ENCODE data around the gene HOXA7.

HOXA7 gene

DNA sequence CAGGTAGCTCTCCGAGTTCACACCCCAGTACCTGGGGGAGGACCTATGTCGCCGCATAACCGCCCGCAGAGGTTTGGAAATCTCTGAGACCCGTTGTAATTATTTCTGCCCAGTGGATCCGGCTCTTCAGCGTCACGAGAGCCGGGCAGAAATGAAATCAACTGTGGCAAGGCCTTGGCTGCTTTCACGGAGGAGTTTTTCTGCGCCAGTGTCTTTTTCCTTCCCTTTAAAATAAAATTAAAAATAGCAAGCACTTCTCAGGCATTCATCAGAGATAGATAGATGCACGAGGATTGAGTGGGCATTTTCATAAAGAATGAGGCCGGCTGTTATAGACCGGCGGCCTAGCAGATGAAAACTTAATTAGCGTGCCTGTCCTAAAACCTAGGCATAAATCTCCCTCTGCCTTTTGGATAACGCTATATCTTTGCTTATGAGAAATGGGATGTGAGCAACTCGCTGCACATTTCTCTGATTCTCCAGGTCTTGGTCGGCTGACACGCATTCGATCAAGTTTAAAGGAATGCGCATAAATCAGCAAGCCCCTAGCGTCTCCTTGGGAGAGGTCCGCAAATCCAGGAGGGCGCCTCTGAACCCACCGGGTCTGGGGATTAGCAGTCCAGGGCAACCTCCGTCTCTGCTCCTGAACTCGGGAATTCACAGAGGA is 37.0 kb upstream of the HOXA7 start:
- no peak for DNase-seq (ENCODE audit: low read depth in 2 of 2)

DNA sequence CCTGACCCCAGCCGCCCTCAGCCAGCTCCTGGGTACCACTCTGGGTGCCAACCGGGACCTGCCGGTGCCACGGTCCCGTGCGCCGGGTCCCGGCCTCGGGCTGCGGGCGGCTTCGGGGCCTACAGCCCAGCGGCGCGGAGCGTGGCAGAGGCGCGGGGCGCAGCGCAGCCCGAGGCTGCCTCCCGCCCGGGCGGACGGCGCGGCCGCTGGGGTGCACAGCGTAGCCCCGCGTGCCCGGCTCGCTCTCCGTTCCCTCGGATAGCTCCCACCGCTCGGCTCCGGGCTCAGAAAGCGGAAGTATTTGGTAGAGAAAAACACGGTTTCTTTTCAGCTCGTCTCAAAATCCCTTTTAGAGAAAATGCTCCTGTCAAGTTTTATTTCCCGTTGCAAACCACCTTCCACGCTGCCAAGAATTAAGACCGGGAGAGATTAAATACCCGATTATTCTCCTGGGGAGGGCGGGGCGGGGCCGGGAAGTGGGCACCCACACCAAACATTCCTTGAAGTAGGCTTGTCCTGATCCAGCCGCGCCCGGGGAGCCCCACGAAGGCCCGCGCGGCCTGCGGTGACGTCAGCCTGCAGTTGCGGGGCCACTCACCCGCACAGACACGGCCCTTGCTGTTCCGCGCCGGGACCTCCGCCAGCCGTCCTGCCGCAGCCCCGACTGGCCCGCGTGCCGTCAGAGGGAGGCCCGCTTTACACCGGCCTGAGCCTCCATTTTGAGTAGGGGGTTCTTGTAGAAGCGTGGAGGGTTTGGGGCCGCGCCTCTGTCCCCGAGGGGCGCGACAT is 36.3 kb upstream of the HOXA7 start:
- no peak for DNase-seq (ENCODE audit: low read depth in 2 of 2)

GRCh38 chr7:27191833-27192545 is 35.5 kb upstream of the HOXA7 start:
- no peak for DNase-seq (ENCODE audit: low read depth in 2 of 2)

GRCh38 chr7:27191161-27191731 is 34.8 kb upstream of the HOXA7 start:
- DNase-seq (ENCODE audit: low read depth in 2 of 2) = no peak

DNA sequence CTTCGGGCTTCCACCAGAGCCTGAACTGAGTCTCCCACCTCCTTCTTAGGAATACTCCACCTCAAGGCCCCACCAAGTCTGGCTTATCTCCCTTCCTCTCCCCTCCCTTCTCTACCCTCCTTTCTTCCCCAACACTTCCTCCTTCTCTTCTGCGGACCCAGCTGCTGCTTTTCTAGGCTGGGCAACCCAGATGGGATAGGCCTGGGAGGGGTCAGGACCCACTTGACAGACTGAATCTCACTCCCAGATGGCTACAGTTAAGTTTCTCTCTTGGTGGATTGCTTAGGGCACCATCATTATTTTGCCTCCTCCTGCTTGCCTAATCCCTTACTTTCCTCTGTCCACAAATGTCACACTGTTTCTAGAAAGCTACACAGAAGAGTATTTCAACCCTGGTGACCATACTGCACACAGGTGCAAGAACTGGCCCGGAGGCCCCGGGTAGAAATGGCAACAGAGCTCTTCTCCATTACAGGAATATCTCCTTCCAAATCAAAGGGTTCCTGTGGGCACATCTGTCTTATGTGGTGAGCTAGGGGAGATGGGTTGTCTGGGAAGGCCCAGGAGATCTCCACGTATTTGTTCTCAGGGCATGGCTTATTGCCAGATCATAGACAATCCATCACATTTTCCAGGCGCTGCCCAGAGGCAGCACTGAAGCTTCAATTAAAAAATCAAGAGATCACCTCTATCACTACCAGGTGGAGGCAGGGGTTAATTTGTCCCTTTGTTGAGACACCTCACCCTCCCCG is 33.7 kb upstream of the HOXA7 start:
- DNase-seq (ENCODE audit: low read depth in 2 of 2) = no peak

GRCh38 chr7:27189295-27189996 is 33.0 kb upstream of the HOXA7 start:
- DNase-seq (ENCODE audit: low read depth in 2 of 2) = no peak

GRCh38 chr7:27188386-27189294 is 32.2 kb upstream of the HOXA7 start:
- DNase-seq (ENCODE audit: low read depth in 2 of 2) = no peak

DNA sequence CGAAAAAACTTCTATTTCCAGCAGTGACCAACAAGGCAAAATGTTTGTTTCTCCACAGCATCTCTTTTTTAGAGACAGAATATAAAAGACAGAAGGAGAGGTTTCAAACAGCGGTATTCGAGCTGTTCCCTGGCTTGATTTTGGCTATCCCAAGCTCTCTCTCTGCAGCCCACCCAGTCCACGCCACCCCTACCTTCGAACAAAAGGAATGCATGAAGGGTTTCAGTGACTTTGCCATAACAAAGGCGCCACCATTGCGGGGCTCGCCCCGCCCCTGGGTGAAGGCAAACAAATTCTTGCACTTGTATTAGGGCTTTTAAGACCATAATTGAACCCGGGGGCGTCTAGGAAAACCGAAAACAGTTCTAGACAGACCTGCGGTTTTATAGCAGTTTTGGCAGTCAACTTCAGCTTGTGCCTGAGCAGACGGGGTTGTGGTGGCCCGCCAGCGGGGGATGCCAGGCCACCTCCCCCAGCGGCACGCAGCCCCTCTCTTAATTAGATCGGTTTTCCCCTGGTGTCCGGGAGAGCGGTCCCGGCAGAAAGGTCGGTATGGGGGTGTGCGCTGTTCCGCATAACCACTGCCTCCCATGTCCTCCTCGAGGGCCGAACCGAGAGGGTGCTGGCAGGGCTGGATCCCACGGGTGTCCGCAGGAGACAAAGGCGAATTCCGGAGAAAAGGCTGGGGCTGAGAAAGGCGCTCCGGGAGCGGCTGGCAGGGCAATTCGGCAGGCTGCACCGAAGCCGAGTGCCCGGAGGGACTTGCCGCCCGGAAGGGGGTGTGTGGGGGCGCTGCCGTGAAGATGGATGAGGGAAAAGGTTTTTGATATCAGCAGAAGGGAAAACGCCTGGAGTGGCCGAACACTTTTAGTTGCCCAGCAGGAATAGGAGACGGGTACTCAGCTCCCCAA is 31.3 kb upstream of the HOXA7 start:
- no peak for DNase-seq (ENCODE audit: low read depth in 2 of 2)

DNA sequence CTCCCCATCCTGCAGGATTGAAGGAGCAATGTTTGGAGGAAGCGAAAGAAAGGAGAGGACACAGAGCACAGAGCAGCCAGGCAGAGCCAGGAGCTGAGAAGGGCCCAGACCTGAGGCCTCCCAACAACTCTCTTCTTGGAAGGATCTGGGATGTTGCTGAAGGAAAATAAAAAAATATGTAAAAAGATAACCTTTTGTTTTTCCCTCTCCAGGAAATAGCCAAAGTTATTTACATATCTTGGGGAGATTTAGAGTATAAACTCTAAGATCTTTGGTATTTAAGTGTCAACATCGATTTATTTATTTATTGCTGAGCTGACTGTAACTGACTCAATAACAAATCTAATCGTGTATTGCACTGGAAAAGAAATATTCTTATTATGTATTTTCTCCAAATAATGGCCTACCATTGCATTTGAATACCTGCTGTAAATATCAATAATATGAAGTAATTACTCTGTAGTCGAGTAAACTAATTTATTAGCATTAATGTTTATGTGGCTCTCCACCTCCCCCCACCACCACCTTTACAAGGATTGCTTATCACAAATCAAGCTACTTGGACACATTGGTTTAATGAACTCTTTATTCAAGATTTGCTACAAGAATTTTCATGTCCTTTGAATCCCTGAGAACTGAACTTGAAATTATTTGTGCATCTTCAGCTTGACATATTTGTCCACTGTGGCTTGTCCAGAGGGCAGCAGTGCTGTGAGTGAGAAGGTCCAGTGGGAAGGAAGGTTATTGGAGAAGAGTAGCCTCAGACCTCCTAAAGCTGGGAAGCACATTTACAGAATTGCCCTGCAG is 30.4 kb upstream of the HOXA7 start:
- no peak for DNase-seq (ENCODE audit: low read depth in 2 of 2)

DNA sequence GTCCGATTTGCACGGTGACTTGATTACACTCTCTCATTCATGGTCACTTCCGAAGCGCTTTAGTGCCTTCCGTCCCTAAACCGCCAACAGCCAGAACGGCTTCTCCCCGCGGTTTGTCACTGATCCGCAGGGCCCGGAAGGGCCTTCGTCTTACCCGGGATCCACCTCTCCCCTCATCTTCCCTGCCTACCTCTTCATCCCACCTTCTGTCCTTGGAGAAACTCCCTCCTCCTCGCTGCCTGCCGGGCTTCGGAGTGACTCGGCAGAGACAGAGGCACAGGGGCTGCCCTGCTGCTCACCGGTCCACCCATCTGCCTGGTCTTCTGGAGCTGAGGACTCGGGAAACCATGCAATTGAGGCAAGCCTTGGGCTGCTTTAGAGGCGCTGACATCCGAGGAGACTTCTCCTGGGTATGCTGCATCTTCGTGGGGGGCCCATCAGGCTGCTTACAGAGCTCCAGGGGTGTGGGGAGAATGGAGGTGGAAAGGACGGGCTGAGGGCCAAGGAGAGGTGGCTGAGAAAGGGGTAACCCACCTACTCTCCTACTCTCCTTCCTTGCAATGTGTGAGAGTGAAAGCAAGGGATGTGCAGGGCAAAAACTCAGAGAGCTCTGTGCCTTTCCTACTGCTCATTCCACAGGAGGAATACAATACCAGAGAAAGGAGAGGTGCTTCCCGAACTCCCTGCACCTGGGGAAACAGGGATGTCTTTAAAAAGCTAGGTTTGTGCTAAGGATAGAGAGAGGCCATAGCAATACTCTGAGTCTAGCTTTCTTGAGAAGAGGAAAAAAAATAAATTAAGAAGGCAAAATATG is 29.6 kb upstream of the HOXA7 start:
- no peak for DNase-seq (ENCODE audit: low read depth in 2 of 2)

GRCh38 chr7:27185013-27185853 is 28.8 kb upstream of the HOXA7 start, which contains the start of gene HOXA11:
HOXA11 (minus strand) TSS chr7:27185232; CDS start chr7:27185144, 88 bp downstream.
- DNase-seq (ENCODE audit: low read depth in 2 of 2) = no peak

DNA sequence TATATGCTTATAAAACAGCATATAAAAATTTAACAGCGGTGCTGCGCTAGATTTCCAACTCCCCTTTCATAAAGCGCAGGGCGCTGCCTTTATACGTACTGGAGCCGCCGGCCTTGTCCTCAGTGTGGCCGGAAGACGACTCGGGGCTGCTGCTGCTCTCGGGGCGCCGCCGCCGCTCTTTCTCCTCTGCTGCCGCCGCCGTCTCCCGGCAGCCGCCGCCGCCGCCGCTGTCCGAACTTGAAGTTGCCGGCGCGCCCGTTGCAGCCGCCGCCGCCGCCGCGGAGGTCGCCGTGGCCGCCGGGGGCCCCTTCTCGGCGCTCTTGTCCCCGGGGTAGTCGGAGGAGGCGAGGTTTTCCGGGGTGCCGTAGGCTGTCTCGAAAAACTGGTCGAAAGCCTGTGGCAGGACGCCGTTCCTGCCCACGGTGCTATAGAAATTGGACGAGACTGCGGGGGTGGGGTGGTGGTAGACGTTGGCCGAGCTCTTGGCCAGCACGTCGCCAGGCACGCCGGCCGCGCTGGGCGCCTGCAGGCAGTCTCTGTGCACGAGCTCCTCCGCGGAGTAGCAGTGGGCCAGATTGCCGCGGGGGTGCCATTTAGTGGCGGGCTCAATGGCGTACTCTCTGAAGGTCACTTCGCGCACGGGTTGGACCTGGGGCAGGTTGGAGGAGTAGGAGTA is 28.0 kb upstream of the HOXA7 start:
- DNase-seq (ENCODE audit: low read depth in 2 of 2) = no peak

DNA sequence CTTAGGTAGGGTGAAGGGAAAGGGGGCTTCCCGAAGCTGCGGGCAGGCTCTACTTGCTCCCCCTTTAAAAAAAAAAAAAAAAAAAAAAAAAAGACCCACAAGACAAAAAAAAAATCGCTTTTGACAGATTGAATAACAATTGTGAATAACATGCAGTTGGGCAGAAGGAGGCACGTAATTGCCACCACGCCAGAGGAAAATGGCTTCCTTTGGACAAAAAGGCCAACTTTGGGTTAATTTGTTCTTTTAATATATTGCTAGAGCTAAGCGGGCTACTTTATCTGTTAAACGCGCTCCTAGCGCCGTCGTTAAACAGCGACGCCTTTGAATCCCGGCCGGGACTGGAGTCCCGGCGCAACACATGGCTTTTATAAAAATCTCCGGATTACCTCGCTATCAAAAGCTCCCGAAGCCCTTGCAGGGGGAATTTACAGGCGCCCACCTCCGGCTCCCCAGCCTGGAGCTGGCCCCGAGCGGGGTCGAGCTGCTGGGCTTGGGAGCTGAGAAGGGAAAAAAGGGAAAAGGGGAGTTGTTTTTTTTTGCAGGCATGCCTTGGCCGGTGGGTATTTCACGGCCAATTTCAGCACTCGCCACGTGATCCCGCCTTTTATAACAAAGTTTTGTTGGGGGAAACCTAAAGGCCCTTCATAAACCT is 27.3 kb upstream of the HOXA7 start:
- DNase-seq (ENCODE audit: low read depth in 2 of 2) = no peak

- DNase-seq (ENCODE audit: low read depth in 2 of 2) = no peak
Measured at GRCh38 chr7:27182861-27183681, 26.6 kb upstream of the HOXA7 start.

Data from stimulated activated CD8-positive, alpha-beta memory T cell treated with anti-CD3 and anti-CD28 coated beads, Interleukin-15, amount 100 ng/mL, for 48 hours (primary cell).